HFFc6 (cell line): Measurements from ENCODE around the gene CDH8. TPM values are rescaled to one million over a fixed set of nuclear protein-coding genes. Genes with fewer than 3 reads are reported as not detected.

Source experiments
- DNase-seq: peaks from one replicate; pipeline ENCODE4 v3.0.0-alpha.2; 2018
- H3K27ac Mint-ChIP-seq: 2 replicates; pipeline ENCODE4 v1.8.0; 2020; ENCODE audit warnings: mild to moderate bottlenecking, mixed read lengths
- H3K27me3 Mint-ChIP-seq: 2 replicates; pipeline ENCODE4 v1.8.0; 2021; ENCODE audit warnings: mild to moderate bottlenecking, moderate library complexity, mixed read lengths; ENCODE audit not compliant: insufficient read depth
- H3K36me3 Mint-ChIP-seq: 2 replicates; pipeline ENCODE4 v1.8.0; 2021; ENCODE audit warnings: low read depth, mixed read lengths
- H3K4me1 Mint-ChIP-seq: 2 replicates; pipeline ENCODE4 v1.8.0; 2020; ENCODE audit warnings: low read depth, mixed read lengths
- H3K4me3 Mint-ChIP-seq: 2 replicates; pipeline ENCODE4 v1.8.0; 2020; ENCODE audit warnings: mild to moderate bottlenecking, moderate library complexity, mixed read lengths
- H3K9me3 Mint-ChIP-seq: 2 replicates; pipeline ENCODE4 v1.8.0; 2020; ENCODE audit warnings: mild to moderate bottlenecking, mixed read lengths
- CTCF ChIP-seq: fragments of 200-600 bp; sonication (generic); IDR thresholded peaks from 2 replicates; pipeline ENCODE4 v1.5.0; 2021; ENCODE audit warnings: antibody characterized with exemption, mild to moderate bottlenecking
- total RNA-seq, 6 experiments: library from RNA; stranded (reverse); fragmentation: NEBNext Ultra II Directional; extraction: Animal tissue kit (Norgen Biotek cat#: 25700); gene quantifications; 2 replicates in 1 of 6; 3 replicates in 5 of 6; pipeline ENCODE4 v1.2.3, GENCODE V29; 2021

CDH8 gene
- total RNA-seq, 6 experiments from 2014 or later = not detected

DNA sequence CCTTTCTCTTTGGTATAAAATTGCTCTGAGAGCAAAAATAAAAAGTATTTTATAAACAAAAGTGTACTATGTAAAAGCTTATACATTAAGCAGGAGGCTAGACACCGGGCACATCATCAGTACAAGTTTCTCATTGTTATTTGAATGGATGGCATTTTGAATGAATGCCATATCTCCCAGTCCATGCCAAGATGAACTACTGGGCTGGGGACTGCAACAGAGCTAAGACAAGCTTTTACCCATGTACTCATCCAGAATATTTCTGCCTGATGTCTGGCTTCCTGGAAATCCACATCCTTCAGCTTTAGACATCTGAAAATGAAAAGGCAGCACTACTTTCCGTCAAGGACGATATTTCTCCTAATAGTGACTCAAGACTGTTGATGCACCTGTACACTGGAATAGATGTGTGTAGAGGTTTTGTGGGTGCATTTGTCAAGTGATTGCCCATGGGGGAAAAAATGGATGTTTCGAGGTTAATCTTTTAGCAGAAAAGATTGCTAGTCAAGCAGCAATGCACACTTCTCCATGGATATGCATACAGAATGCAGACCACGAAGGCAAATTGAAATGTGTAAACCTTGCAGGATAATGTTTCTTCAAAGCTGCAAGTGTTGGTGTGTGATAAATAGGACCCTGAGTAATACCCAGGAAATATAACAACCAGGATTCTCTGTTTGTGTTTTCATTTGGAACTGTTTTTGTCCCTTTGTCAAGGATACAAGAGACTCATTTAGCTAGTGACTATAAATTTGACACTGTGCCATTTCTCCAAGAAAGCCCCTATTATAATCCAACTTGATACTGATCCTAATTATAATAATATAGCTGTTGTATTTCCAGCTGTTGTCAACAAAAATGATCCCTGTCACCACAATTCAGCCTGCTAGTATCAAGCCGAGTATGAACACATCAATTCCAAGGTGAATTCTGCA lies 173.8 kb downstream of the CDH8 start:
- no peak for DNase-seq
- H3K4me1 Mint-ChIP-seq = no peaks in the 10 kb centered on the region
- H3K4me3 Mint-ChIP-seq = no peak overlapping the region
- H3K9me3 Mint-ChIP-seq = peaks cover 31% of the 10 kb centered on the region
- no peak for TF ChIP-seq CTCF
- H3K27ac Mint-ChIP-seq = no peak overlapping the region
- H3K27me3 Mint-ChIP-seq = no peaks in the 10 kb centered on the region
- H3K36me3 Mint-ChIP-seq = no peaks in the 10 kb centered on the region

DNA sequence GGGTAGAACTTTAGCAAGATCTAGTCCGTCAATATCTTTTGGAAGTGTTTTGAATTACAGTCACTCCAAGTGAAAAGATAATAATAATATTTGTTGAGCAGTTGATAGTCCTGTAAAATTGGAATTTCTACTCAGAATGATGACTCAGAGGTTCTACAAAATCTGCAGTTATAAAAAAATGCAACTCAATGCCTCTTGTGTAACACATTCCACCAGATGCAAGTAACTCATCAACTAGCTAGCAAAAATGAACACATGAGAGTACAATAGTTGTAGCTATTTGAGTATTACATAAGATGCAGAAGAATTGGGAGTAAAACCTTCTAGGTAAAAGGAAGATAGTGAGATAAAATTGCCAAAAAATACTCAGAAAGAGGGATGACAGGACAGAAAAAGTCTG lies 177.2 kb downstream of the CDH8 start:
- no peak for TF ChIP-seq CTCF
- H3K4me3 Mint-ChIP-seq = no peak overlapping the region
- DNase-seq = no peak
- peaks cover 31% of the 10 kb centered on the region for H3K9me3 Mint-ChIP-seq
- no peak overlapping the region for H3K27ac Mint-ChIP-seq
- no peaks in the 10 kb centered on the region for H3K27me3 Mint-ChIP-seq
- no peaks in the 10 kb centered on the region for H3K4me1 Mint-ChIP-seq
- no peaks in the 10 kb centered on the region for H3K36me3 Mint-ChIP-seq

DNA sequence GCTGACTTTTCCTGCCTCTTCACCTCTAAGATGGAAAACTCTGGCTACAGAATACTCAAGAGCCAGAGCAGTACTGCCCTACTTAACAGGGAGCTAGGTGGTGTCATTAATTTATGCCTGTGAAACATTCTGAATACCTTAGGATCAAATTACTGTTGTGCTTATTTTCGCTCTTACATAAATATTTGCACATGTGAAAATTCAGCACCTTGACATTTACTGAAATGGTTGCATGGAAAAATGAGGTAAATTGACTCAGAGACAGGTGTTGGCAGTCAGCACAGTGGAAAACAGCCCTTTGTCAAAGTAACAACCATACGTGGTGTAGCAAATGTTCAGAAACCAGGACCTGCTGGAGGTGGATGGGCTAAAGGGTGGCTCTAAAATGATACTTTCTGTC lies 193.6 kb downstream of the CDH8 start:
- no peak for DNase-seq
- Mint-ChIP-seq H3K27me3 (no peaks in the 10 kb centered on the region), H3K36me3 (no peaks in the 10 kb centered on the region), H3K9me3 (peaks cover 21% of the 10 kb centered on the region), H3K27ac (no peak overlapping the region), H3K4me3 (no peak overlapping the region), H3K4me1 (no peaks in the 10 kb centered on the region)
- TF ChIP-seq CTCF = no peak

DNA sequence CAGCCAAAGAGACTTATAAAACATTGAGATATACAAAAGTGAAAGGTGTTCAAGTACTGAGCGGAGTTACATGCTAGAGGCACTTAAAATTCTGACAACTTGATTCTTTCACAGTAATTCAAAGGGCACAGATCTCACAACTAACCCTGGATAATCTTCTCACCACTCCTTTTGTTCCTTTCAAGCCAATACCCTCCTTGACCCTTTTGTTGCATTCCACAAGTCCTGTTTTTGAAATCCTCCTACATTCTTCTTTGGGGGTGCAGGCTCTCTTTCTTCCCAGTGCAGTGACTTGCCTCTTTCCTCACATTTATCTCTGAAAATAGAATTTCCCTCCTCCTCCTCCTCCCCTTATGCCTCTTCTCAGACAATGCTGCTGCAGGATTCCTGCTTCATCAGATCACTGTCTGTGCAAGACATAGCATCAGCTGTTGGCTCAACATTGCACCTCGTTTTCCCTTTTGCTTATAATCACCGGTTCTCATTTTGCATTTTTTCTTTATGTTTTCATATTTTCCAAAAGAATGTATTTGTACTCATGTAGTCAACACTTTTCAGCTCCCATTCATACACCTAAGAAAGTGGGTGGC lies 199.3 kb downstream of the CDH8 start:
- no peak overlapping the region for H3K4me3 Mint-ChIP-seq
- H3K4me1 Mint-ChIP-seq = no peaks in the 10 kb centered on the region
- no peak overlapping the region for H3K27ac Mint-ChIP-seq
- H3K36me3 Mint-ChIP-seq = no peaks in the 10 kb centered on the region
- TF ChIP-seq CTCF = no peak
- peaks cover 43% of the 10 kb centered on the region for H3K9me3 Mint-ChIP-seq
- no peak for DNase-seq
- H3K27me3 Mint-ChIP-seq = no peaks in the 10 kb centered on the region

- H3K4me1 Mint-ChIP-seq = no peaks in the 10 kb centered on the region
- H3K36me3 Mint-ChIP-seq = no peaks in the 10 kb centered on the region; the same call in 1 of the 2 replicates
- no peaks in the 10 kb centered on the region for H3K27me3 Mint-ChIP-seq
- no peak overlapping the region for H3K4me3 Mint-ChIP-seq
- no peak for DNase-seq
- H3K9me3 Mint-ChIP-seq = peaks cover 44% of the 10 kb centered on the region
- TF ChIP-seq CTCF = no peak
- no peak overlapping the region for H3K27ac Mint-ChIP-seq
Observed at GRCh38 chr16:61834082-61834481, 202.2 kb downstream of the CDH8 start.
